Measurements from ENCODE around the gene RASL10A.
A peak's percentile ranks its signal among the peaks of the same experiment; 100 is the strongest.

The RASL10A gene

DNA sequence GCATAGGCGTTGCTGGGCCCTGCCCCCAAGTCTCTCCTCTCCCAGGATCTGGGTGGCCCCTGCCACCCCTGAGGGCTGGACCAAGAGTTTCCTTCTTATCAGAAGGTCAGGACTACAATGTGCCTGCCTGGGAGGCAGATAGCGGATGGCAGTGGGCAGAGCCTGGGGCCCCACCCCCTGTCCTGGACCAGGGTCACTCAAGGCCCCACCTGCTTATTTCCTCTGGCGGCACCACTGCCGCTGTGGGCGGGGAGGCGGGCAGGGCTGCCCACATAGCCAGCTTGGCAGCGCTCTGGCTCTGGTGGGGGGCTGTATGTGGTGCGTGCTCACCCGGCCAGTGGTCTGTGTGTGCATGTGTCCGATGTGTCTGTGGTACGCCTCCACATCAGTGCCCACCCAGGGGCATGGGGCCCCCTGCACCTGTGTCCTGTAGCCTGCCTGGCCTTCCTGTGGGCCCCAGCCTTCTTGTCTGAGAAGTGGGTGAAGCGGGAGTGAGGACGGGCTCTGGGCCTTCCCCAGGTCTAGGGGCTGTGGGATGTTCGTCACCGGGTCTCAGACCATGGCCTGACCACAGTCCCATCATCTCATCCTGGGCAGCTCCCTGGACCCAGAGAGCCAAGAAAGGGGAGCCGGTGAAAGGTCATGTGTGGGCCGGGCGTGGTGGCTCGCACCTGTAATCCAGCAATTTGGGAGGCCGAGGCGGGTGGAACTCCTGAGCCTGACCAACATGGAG is 6.0 kb downstream of the RASL10A start:
- no peak for DNase-seq (ENCODE audit: low read depth)
- TF ChIP-seq, protein P1, sequence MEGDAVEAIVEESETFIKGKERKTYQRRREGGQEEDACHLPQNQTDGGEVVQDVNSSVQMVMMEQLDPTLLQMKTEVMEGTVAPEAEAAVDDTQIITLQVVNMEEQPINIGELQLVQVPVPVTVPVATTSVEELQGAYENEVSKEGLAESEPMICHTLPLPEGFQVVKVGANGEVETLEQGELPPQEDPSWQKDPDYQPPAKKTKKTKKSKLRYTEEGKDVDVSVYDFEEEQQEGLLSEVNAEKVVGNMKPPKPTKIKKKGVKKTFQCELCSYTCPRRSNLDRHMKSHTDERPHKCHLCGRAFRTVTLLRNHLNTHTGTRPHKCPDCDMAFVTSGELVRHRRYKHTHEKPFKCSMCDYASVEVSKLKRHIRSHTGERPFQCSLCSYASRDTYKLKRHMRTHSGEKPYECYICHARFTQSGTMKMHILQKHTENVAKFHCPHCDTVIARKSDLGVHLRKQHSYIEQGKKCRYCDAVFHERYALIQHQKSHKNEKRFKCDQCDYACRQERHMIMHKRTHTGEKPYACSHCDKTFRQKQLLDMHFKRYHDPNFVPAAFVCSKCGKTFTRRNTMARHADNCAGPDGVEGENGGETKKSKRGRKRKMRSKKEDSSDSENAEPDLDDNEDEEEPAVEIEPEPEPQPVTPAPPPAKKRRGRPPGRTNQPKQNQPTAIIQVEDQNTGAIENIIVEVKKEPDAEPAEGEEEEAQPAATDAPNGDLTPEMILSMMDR (conservative IDR thresholded peaks at IDR 0.05; ENCODE audit: low read depth, low read length) = no peak
- H3K4me3 ChIP-seq (ENCODE audit: low read length) = no peak overlapping the region

DNA sequence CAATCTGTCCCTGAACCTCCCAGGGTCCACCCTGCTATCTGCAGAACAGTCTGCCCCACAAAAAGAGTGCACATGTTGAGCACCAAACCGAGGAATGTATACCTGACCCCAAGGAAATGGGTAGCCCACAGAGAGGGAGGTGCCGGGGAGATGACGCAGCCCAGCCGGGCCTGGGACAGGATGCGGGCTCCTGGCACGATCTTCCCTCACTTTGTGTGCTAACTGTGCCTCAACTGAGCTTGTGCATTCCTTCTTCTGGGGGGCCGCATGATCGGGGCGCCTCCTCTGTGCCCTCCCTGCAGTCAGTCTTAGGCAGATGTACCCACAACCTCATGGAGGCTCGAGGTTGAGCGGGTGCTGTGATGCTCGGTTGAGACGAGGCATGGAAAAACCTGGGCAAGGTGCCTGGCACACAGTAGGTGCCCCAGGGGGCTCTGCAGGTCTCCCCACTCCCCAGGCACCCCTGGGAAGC is 6.7 kb downstream of the RASL10A start:
- H3K4me3 ChIP-seq (ENCODE audit: low read length) = no peak overlapping the region
- DNase-seq (ENCODE audit: low read depth) = no peak

DNA sequence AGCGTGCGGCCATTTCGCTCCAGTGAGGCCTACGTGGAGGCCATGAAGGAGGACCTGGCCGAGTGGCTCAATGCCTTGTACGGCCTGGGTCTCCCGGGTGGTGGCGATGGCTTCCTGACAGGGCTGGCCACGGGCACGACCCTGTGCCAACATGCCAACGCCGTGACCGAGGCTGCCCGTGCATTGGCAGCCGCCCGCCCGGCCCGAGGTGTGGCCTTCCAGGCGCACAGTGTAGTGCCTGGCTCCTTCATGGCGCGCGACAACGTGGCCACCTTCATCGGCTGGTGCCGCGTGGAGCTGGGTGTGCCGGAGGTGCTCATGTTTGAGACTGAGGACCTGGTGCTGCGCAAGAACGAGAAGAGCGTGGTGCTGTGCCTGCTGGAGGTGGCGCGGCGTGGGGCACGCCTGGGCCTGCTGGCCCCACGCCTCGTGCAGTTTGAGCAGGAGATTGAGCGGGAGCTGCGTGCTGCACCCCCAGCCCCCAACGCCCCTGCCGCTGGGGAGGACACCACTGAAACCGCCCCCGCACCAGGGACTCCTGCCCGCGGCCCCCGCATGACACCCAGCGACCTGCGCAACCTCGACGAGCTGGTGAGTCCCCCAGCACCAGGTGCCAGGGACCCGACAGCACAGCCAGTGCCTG is 7.2 kb downstream of the RASL10A start:
- TF ChIP-seq, protein P1 (conservative IDR thresholded peaks at IDR 0.05; ENCODE audit: low read depth, low read length) = no peak
- no peak for DNase-seq (ENCODE audit: low read depth)
- H3K4me3 ChIP-seq (ENCODE audit: low read length) = no peak overlapping the region

More for the DNA sequence above, 6.7 kb downstream of the RASL10A start:
- TF ChIP-seq, protein P1 (conservative IDR thresholded peaks at IDR 0.05; ENCODE audit: low read depth, low read length) = no peak

DNA sequence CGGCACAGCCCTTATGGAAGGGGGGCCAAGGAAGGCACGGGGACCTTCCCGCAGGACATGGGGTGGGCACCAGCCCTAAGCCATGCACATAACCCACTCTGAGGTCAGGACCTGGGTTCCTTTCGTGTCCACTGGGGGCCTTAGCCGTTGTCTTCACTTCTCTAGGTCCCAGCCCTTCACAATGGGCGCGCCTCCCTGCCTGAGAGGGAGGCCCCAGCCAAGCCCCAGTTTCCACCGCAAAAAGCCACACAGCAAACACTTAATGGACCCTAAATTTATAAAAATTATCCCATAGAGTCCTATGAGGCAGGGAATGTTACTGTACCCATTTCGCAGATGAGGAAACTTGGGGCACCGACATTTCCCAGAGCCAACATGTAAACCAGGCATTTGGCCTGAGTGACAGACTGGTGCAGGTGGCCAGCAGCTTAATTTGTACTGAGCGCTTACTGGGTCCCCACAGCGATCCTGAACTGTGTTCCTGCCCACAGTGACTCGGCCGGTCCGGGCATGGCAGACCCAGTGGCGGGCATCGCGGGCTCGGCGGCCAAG is 7.8 kb downstream of the RASL10A start:
- peak overlapping the region; percentile 74 for H3K4me3 ChIP-seq (ENCODE audit: low read length)
- no peak for DNase-seq (ENCODE audit: low read depth)
- TF ChIP-seq, protein P1 (conservative IDR thresholded peaks at IDR 0.05; ENCODE audit: low read depth, low read length) = no peak

DNA sequence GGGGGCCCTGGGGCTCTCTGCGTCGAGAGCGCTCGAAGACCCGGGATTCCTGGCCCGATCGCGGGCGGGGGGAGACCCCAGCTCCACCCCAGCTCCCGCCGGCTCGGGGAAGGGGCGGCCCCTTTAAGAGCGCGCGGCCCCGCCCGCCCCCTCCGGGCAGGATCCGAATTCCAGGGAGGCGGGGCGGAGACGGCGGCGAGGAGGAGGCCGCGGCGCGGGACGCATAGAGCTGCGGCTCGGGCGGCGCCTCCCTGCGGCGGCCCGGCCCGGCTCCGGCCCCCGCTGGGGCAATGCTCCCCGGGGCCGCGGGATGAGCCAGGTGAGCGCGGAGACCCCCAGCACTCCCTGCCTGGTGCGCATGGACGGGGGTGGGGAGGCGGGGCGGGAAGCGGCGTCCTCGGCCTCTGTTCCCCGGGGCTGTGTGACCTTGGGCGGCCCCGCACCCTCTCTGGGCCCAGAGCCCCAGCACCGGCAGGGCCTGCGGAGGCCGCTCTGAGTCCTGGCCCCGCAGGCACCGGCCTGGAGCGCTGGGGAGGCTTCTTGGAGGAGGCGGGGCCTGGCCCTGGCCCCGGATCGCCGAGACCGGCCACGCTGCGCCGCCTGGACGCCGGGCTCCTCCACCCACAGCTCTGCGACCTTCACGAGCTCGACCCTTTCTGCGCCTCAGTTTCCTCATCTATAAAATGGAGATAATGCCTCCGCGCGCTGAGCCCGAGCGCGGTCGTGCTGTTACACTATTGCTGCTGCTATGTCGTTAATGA is 8.5 kb downstream of the RASL10A start:
- H3K4me3 ChIP-seq (ENCODE audit: low read length) = peak overlapping the region; percentile 74
- TF ChIP-seq, protein P1 (conservative IDR thresholded peaks at IDR 0.05; ENCODE audit: low read depth, low read length) = no peak
- no peak for DNase-seq (ENCODE audit: low read depth)

DNA sequence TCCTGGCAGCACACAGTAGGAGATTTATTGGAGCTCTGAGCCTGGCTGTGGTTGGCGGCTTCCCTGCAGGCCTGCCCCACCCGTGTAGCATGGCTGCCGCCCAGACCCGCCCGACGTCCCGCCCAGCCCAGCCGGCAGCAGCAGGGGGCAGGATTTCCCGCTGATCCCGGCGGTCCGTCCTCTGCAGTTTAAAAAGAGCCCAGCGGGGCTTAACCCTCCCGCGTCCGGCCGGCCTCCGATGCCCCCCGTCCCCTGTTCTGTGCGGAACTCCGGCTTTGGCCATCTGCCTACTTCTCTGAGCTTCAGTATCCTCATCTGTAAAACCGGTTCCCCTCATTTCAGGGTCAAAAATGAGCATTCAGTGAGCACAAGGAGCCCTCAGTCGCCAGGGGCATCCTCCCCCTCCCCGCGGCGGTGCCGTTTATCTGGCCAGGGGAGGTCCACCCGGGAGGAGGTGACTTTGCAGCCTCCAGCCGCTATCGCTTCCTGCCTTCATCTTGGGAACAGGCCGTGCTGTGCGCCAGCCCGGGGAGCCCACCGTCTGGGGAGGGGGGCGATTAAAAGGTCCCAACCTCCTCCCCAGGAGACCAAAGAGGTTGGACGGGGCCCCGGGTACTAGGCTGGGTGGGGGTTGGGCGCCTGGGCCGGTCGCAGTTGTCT is 9.2 kb downstream of the RASL10A start, which contains the start of gene GAS2L1:
Gene GAS2L1 (plus strand): TSS at position 476 of the 660 bp plus-strand sequence. CDS start 1,456 bp downstream, outside the sequence.
- TF ChIP-seq, protein P1 (conservative IDR thresholded peaks at IDR 0.05; ENCODE audit: low read depth, low read length) = peak; percentile 64
- peak within 1 kb of the TSS; percentile 74 for H3K4me3 ChIP-seq (ENCODE audit: low read length)
- no peak for DNase-seq (ENCODE audit: low read depth)
